NB4 (cell line): Measurements from ENCODE around the gene MPP3.

Experiments used
- DNase-seq: peaks from one replicate; pipeline ENCODE4 v3.0.0; 2010; ENCODE audit warnings: low read depth
- H3K4me3 ChIP-seq: one replicate; pipeline ENCODE4 v1.5.1; 2011; ENCODE audit warnings: mild to moderate bottlenecking, low read depth, low read length, moderate library complexity
- MAX ChIP-seq: IDR thresholded peaks from 2 replicates; pipeline ENCODE4 v1.6.1; 2011; ENCODE audit warnings: low read depth, low read length
- MYC ChIP-seq: IDR thresholded peaks from 2 replicates; pipeline ENCODE4 v1.6.1; 2011; ENCODE audit warnings: low read depth, low read length
- POLR2A ChIP-seq: IDR thresholded peaks from 2 replicates; pipeline ENCODE4 v1.6.1; 2011; ENCODE audit warnings: mild to moderate bottlenecking; ENCODE audit not compliant: insufficient read length; ENCODE audit errors: extremely low read depth
- TF ChIP-seq, protein P1 (sequence below): IDR thresholded peaks from one replicate; pipeline ENCODE4 v1.5.1; 2012; ENCODE audit warnings: low read depth, low read length

Gene MPP3

DNA sequence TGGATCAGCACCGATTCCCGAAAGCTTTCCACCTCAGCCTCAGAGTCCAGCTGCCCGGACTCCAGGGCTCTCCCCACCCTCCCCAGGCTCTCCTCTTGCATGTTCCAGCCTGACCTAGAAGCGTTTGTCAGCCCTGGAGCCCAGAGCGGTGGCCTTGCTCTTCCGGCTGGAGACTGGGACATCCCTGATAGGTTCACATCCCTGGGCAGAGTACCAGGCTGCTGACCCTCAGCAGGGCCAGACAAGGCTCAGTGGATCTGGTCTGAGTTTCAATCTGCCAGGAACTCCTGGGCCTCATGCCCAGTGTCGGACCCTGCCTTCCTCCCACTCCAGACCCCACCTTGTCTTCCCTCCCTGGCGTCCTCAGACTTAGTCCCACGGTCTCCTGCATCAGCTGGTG is 29.0 kb upstream of the MPP3 start:
- DNase-seq: no peak
- TF ChIP-seq, protein P1, sequence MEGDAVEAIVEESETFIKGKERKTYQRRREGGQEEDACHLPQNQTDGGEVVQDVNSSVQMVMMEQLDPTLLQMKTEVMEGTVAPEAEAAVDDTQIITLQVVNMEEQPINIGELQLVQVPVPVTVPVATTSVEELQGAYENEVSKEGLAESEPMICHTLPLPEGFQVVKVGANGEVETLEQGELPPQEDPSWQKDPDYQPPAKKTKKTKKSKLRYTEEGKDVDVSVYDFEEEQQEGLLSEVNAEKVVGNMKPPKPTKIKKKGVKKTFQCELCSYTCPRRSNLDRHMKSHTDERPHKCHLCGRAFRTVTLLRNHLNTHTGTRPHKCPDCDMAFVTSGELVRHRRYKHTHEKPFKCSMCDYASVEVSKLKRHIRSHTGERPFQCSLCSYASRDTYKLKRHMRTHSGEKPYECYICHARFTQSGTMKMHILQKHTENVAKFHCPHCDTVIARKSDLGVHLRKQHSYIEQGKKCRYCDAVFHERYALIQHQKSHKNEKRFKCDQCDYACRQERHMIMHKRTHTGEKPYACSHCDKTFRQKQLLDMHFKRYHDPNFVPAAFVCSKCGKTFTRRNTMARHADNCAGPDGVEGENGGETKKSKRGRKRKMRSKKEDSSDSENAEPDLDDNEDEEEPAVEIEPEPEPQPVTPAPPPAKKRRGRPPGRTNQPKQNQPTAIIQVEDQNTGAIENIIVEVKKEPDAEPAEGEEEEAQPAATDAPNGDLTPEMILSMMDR: no peak
- TF ChIP-seq MYC (no peak), MAX (no peak), POLR2A (no peak)
- no peak overlapping the region for H3K4me3 ChIP-seq

DNA sequence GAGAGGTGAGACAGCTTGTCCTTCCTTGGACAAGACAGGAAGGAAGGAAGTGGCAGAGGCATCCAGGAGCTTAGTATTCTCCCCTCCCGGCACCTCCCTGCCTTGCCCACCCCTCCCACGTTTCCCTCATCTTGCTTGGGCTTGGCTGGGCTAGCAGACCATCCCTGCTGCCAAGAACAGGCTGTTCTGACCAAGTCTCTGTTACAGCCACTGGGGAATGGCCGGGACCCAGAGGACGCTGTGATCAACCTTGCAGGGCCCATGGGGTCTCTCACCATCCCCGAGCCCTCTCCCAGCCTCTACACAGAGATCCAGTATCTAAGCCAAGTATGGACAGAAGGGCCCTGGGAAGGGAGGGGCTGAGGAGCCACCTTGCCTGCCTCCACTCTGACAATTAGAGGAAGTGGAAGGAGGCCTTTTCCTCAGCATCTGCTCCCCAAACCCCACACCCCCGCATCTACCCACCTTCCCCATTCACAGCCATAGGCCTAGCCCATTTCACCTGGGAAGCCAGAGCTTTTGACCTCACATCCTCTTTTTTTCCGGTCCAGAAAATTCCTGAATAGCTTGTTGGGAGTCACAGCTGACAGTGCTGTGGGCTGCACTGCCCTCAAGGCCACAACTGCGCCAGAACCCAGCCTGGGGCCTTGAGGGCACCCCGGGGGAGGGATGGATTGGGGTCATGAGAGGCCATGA is 28.1 kb upstream of the MPP3 start:
- TF ChIP-seq, protein P1: no peak
- no peak for TF ChIP-seq POLR2A
- TF ChIP-seq MYC: no peak
- TF ChIP-seq MAX: no peak
- no peak overlapping the region for H3K4me3 ChIP-seq
- DNase-seq: peak; percentile 19

DNA sequence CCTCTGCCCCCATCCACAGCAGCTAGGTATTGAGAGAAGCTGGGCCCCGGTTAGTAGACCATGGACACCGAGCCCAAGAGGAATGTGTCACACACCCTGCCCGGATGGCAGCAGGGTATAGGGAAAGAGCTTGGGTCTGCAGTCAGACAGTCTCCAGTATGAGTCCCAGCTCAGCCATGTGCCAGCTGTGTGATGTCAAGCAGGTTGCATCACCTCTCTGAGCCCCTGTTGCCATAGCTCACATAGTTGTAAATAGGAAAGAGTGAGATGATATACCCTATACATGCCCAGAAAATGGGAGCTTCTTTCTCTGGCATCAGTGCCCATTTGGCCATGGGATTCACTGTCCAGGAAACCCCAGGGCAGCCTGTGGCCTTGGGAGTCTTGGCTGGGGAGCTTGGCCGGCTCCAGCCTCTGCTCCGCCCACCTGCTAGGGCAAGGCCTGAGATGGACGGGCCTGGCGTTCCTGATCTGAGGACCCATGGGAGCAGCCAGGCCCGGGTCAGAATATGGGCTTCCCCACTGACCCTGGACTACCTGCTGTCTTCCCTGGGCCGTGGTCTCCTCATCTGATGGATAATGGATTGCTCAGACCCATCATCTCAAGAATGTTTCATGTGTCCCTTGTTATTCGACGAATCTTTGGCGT is 27.3 kb upstream of the MPP3 start:
- TF ChIP-seq MYC (no peak), POLR2A (no peak), MAX (no peak)
- TF ChIP-seq, protein P1: no peak

DNA sequence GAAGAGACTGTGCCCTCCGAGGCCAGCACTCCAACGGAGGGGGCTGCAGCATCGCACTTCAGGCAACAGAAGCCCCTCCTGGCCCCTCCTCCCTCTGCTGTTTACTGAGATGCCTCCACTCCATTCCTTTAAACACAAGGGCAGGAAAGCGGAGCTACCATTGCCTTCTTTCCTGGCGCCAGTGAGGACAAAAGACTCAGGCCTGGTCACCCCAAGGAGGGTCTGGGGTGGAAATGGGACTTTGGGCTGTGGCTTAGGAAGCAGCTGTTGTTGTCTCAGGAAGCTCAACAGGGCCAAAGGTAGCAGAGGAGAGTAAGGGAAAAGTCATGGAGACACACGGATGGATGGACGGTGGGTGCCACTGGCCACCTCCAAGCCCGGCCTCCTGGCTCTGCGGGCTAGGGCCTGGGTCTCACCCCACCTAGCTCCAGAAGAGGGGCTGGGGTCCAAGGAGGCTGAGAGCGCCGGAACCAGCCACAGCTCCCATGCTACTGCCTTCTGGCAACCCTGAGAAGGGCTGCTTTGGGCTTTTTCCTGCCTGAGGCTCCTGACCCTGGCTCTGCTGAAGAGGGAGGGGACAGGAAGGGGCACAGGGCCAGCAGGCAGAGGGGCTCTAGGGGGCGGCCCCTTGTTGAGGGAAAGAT is 25.1 kb upstream of the MPP3 start:
- H3K4me3 ChIP-seq: no peak overlapping the region
- TF ChIP-seq POLR2A (no peak), MAX (no peak), MYC (no peak)
- TF ChIP-seq, protein P1: no peak
- no peak for DNase-seq

More for the DNA sequence above, 27.3 kb upstream of the MPP3 start:
- no peak for DNase-seq
- H3K4me3 ChIP-seq: no peak overlapping the region

GRCh38 chr17:43857141-43857540 is 24.2 kb upstream of the MPP3 start:
- TF ChIP-seq MAX (no peak), POLR2A (no peak), MYC (no peak)
- TF ChIP-seq, protein P1: no peak
- no peak for DNase-seq
- H3K4me3 ChIP-seq: no peak overlapping the region
